Neutrophil (primary cell): Measurements from ENCODE around the gene PLPPR3.

Source experiments
- H3K27ac ChIP-seq: fragments of 200-600 bp; sonication (generic); 2 replicates; pipeline ENCODE4 v1.5.1; 2016; ENCODE audit warnings: mild to moderate bottlenecking, moderate library complexity
- H3K27me3 ChIP-seq: fragments of 200-600 bp; sonication (generic); 2 replicates; pipeline ENCODE4 v1.6.0; 2016; ENCODE audit warnings: mild to moderate bottlenecking
- H3K36me3 ChIP-seq: fragments of 200-600 bp; sonication (generic); 2 replicates; pipeline ENCODE4 v1.5.1; 2017
- H3K4me1 ChIP-seq, 2 experiments: fragments of 200-600 bp in 1 of 2; sonication (generic) in 1 of 2; 1 replicate in 1 of 2; 2 replicates in 1 of 2; pipeline versions ENCODE4 v1.5.1 to v1.6.1; 2013 to 2016; ENCODE audit warnings: low read depth in 1 of 2, low read length in 1 of 2, mild to moderate bottlenecking in 1 of 2, moderate library complexity in 1 of 2; ENCODE audit not compliant: control insufficient read depth in 1 of 2, insufficient read depth in 1 of 2
- H3K4me3 ChIP-seq, 2 experiments: fragments of 200-600 bp in 1 of 2; sonication (generic) in 1 of 2; 1 replicate in 1 of 2; 2 replicates in 1 of 2; pipeline ENCODE4 v1.5.1; 2013 to 2016; ENCODE audit warnings: low read depth in 1 of 2, low read length in 1 of 2, mild to moderate bottlenecking in 1 of 2, moderate library complexity in 1 of 2
- H3K9me3 ChIP-seq: fragments of 200-600 bp; sonication (generic); 2 replicates; pipeline ENCODE4 v1.5.1; 2016
- TF ChIP-seq, protein P1 (sequence below): fragments of 200-600 bp; sonication (generic); IDR thresholded peaks from 2 replicates; pipeline ENCODE4 v1.5.1; 2016; ENCODE audit warnings: antibody characterized with exemption

PLPPR3 gene

GRCh38 chr19:814152-815078, 7.3 kb downstream of the PLPPR3 start:
- H3K4me3 ChIP-seq, result no peak overlapping the region

DNA sequence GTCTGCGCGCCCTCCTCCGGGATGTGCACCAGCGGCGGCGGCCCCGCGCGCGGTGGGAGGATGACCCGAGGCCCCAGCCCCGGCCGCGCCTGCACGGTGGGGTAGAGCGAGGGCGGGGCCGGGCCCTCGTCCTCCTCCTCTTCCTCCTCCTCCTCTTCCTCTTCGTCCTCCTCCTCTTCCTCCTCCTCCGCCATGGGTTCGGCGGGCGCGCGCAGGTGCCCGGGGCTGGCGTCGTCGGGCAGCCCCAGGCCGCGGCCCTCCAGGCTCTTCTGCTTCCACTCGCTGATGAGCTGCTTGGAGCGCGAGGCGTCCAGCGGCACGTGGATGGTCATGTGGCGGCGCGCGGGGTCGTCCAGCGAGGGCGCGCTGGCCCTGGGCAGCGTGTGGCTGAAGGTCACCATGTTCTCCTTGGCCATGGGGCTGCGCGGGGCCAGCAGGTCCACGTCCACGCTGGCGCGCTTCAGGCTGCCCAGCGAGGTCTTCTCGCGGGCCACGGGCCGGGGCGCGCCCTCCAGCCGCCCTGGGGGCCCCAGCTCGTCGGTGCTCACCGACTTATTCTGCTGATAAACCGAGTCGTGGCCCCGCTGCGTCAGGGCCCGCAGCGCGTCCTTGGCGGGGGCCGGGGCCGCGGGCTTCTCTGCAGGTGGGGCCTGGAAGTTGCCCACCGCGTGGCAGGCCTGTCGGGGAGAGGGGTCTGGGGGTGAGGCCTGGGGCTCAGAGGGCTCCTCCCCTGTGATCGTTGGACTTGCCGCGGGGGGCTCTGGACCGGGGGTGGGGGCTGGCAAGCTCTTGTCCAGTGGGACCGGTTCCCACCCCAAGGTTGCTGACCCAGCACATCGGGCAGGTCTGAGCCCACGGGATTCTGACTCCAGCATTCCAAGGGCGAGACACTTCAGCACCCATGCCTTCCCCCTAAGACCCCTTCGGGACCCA, 8.3 kb downstream of the PLPPR3 start:
- H3K4me1 ChIP-seq, result no peaks in the 10 kb centered on the region
- TF ChIP-seq, protein P1, sequence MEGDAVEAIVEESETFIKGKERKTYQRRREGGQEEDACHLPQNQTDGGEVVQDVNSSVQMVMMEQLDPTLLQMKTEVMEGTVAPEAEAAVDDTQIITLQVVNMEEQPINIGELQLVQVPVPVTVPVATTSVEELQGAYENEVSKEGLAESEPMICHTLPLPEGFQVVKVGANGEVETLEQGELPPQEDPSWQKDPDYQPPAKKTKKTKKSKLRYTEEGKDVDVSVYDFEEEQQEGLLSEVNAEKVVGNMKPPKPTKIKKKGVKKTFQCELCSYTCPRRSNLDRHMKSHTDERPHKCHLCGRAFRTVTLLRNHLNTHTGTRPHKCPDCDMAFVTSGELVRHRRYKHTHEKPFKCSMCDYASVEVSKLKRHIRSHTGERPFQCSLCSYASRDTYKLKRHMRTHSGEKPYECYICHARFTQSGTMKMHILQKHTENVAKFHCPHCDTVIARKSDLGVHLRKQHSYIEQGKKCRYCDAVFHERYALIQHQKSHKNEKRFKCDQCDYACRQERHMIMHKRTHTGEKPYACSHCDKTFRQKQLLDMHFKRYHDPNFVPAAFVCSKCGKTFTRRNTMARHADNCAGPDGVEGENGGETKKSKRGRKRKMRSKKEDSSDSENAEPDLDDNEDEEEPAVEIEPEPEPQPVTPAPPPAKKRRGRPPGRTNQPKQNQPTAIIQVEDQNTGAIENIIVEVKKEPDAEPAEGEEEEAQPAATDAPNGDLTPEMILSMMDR, result no peak
- no peaks in the 10 kb centered on the region for H3K27me3 ChIP-seq
- peaks cover 48% of the 10 kb centered on the region for H3K36me3 ChIP-seq
- no peak overlapping the region for H3K4me3 ChIP-seq
- H3K27ac ChIP-seq, result no peak overlapping the region
- no peaks in the 10 kb centered on the region for H3K9me3 ChIP-seq

More at GRCh38 chr19:814152-815078, 7.3 kb downstream of the PLPPR3 start:
- Histone ChIP-seq H3K4me1 (no peaks in the 10 kb centered on the region), H3K9me3 (no peaks in the 10 kb centered on the region), H3K36me3 (peaks cover 38% of the 10 kb centered on the region), H3K27ac (no peak overlapping the region), H3K27me3 (no peaks in the 10 kb centered on the region)
- TF ChIP-seq, protein P1, result no peak

DNA sequence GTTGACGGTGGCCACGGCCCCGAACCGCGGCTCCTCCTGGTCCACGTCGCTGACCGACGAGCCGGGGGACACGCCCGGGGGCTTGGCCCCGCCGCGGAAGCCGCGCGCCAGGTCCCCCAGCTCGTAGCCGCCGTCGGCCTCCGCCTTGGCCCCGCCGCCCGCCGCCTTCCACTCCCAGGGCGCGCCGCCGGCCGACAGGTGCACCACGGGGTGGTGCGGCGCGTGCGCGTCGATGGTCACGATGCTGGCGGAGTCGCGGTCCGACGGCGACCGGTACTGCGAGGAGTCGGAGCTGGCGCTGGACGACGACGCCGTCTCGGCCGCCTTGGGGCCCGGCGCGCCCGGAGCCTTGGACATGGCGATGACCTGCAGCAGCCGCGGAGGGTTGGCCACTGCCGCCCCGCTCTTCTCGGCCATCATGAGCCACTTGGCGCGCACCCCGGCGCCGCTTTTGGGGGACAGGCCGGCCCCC, 9.0 kb downstream of the PLPPR3 start:
- Histone ChIP-seq H3K27me3 (no peaks in the 10 kb centered on the region), H3K4me1 (no peaks in the 10 kb centered on the region), H3K4me3 (no peak overlapping the region), H3K36me3 (peaks cover 55% of the 10 kb centered on the region), H3K9me3 (no peaks in the 10 kb centered on the region), H3K27ac (no peak overlapping the region)
- TF ChIP-seq, protein P1, result no peak

DNA sequence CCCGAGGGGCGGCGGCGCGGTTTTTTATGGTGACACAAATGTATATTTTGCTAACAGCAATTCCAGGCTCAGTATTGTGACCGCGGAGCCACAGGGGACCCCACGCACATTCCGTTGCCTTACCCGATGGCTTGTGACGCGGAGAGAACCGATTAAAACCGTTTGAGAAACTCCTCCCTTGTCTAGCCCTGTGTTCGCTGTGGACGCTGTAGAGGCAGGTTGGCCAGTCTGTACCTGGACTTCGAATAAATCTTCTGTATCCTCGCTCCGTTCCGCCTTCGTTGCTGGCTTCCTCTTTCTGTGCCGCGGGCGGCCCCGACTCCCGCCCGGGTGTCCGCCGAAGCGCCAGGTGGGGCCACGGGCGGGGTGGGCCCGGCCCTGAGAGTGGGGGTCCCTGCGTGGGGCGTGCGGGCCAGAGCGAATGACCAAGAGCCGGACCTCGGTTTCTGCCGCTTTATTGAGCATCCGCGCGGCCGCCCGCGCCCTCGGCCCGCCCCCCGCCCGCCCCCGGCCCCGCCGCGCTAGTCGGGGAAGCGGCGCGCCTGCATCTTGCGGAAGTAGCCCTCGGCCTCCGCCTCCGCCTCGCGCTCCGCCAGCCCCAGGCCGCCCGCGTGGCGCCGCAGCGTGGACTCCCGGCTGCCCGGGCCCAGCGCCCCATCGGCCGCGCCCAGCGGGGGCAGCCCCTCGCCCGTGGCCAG, 9.6 kb downstream of the PLPPR3 start:
- Histone ChIP-seq H3K36me3 (peaks cover 60% of the 10 kb centered on the region), H3K9me3 (no peaks in the 10 kb centered on the region), H3K4me3 (no peak overlapping the region), H3K4me1 (no peaks in the 10 kb centered on the region), H3K27ac (no peak overlapping the region), H3K27me3 (no peaks in the 10 kb centered on the region)
- TF ChIP-seq, protein P1, result no peak

DNA sequence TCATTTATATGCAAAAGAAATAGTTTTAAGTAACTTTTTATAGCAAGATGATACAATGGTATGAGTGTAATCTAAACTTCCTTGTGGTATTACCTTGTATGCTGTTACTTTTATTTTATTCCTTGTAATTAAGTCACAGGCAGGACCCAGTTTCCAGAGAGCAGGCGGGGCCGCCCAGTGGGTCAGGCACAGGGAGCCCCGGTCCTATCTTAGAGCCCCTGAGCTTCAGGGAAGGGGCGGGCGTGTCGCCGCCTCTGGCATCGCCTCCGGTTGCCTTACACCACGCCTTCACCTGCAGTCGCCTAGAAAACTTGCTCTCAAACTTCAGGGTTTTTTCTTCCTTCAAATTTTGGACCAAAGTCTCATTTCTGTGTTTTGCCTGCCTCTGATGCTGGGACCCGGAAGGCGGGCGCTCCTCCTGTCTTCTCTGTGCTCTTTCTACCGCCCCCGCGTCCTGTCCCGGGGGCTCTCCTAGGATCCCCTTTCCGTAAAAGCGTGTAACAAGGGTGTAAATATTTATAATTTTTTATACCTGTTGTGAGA, 10.2 kb downstream of the PLPPR3 start:
- Histone ChIP-seq H3K9me3 (no peaks in the 10 kb centered on the region), H3K4me3 (no peak overlapping the region), H3K27ac (no peak overlapping the region), H3K27me3 (no peaks in the 10 kb centered on the region), H3K4me1 (no peaks in the 10 kb centered on the region), H3K36me3 (peaks cover 67% of the 10 kb centered on the region)
- TF ChIP-seq, protein P1, result no peak
